ENCODE data around the gene MAPK7.

DNA sequence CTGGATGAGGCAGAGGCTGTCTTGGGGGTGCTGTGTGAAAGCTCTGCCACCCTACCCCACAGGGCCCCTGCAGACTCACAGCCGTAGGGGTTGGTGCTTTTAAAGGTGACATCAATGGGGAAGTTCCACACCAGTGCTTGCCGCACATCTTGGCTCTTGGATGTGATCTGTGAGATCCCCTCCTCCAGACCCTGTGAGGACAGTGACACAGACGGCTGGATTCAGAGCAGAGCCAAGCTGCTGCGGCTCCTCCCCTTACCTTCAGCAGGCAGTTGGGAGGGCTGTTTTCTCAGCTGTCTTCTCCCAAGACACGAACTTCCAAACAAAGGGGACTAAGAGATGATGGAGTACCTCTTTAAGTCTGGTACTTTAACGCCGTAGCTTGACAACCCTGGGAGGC, 20.5 kb upstream of the MAPK7 start:
- TF ChIP-seq, protein P1, sequence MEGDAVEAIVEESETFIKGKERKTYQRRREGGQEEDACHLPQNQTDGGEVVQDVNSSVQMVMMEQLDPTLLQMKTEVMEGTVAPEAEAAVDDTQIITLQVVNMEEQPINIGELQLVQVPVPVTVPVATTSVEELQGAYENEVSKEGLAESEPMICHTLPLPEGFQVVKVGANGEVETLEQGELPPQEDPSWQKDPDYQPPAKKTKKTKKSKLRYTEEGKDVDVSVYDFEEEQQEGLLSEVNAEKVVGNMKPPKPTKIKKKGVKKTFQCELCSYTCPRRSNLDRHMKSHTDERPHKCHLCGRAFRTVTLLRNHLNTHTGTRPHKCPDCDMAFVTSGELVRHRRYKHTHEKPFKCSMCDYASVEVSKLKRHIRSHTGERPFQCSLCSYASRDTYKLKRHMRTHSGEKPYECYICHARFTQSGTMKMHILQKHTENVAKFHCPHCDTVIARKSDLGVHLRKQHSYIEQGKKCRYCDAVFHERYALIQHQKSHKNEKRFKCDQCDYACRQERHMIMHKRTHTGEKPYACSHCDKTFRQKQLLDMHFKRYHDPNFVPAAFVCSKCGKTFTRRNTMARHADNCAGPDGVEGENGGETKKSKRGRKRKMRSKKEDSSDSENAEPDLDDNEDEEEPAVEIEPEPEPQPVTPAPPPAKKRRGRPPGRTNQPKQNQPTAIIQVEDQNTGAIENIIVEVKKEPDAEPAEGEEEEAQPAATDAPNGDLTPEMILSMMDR (IDR thresholded peaks at IDR 0.05), result no peak
- TF ChIP-seq POLR2A (IDR thresholded peaks at IDR 0.05), result no peak
- TF ChIP-seq EP300 (IDR thresholded peaks at IDR 0.05), result no peak
